ENCODE data around the gene MAML2. TPM values are rescaled to one million over a fixed set of nuclear protein-coding genes. Genes with fewer than 3 reads are reported as not detected.

Gene MAML2
- total RNA-seq, 2 experiments from 2014 or later = 14.7 to 15.5 TPM

GRCh38 chr11:96221244-96222070 lies 121.5 kb downstream of the MAML2 start:
- Mint-ChIP-seq H3K4me1 (ENCODE audit: low read depth) (peaks cover 66% of the 10 kb centered on the region), H3K9me3 (ENCODE audit: insufficient read depth) (no peaks in the 10 kb centered on the region), H3K27ac (no peak overlapping the region), H3K27me3 (ENCODE audit: low read depth) (no peaks in the 10 kb centered on the region), H3K4me3 (no peak overlapping the region), H3K36me3 (ENCODE audit: low read depth) (peaks cover 13% of the 10 kb centered on the region)
- ChIA-PET POLR2A (no interaction called here), CTCF (interaction anchor here (0.8 to 2.3 kb wide), 5 partner anchors 14 to 167 kb away, joined by 3 to 13 read pairs (median 3); partner anchors contain the start of gene MAML2)
- DNase-seq (no peak), ATAC-seq (peak; percentile 63)

- Mint-ChIP-seq H3K4me3 (no peak overlapping the region), H3K4me1 (ENCODE audit: low read depth) (peaks cover 77% of the 10 kb centered on the region), H3K27me3 (ENCODE audit: low read depth) (no peaks in the 10 kb centered on the region), H3K9me3 (ENCODE audit: insufficient read depth) (no peaks in the 10 kb centered on the region), H3K36me3 (ENCODE audit: low read depth) (peaks cover 16% of the 10 kb centered on the region), H3K27ac (peak overlapping the region; percentile 66)
- POLR2A ChIA-PET = no interaction called here
- ATAC-seq (no peak), DNase-seq (no peak)
- CTCF ChIA-PET = interaction anchor here (2.3 kb wide), 1 partner anchor 123 kb away, joined by 13 read pairs; the partner anchor contains the start of gene MAML2
Observed at GRCh38 chr11:96219981-96220623, 122.9 kb downstream of the MAML2 start.

GRCh38 chr11:96218901-96219300 lies 124.1 kb downstream of the MAML2 start:
- Mint-ChIP-seq H3K27ac (no peak overlapping the region), H3K4me3 (no peak overlapping the region), H3K36me3 (ENCODE audit: low read depth) (peaks cover 16% of the 10 kb centered on the region), H3K27me3 (ENCODE audit: low read depth) (no peaks in the 10 kb centered on the region), H3K9me3 (ENCODE audit: insufficient read depth) (no peaks in the 10 kb centered on the region), H3K4me1 (ENCODE audit: low read depth) (peaks cover 79% of the 10 kb centered on the region)
- DNase-seq = no peak
- ChIA-PET CTCF (interaction anchor here (1.2 kb wide), 1 partner anchor 124 kb away, joined by 6 read pairs; the partner anchor contains the start of gene MAML2), POLR2A (no interaction called here)
- ATAC-seq = no peak

- no peak overlapping the region for H3K4me3 Mint-ChIP-seq
- ChIA-PET CTCF (interaction anchor here (4.8 kb wide), 1 partner anchor 125 kb away, joined by 50 read pairs; the partner anchor contains the start of gene MAML2), POLR2A (no interaction called here)
- H3K27ac Mint-ChIP-seq = no peak overlapping the region
- H3K36me3 Mint-ChIP-seq (ENCODE audit: low read depth) = peaks cover 16% of the 10 kb centered on the region
- H3K27me3 Mint-ChIP-seq (ENCODE audit: low read depth) = no peaks in the 10 kb centered on the region
- peaks cover 80% of the 10 kb centered on the region for H3K4me1 Mint-ChIP-seq (ENCODE audit: low read depth)
- DNase-seq (no peak), ATAC-seq (no peak)
- H3K9me3 Mint-ChIP-seq (ENCODE audit: insufficient read depth) = no peaks in the 10 kb centered on the region
Observed at GRCh38 chr11:96218006-96218405, 125.0 kb downstream of the MAML2 start.

- Mint-ChIP-seq H3K4me3 (no peak overlapping the region), H3K27ac (peak overlapping the region; percentile 94), H3K36me3 (ENCODE audit: low read depth) (peaks cover 16% of the 10 kb centered on the region), H3K27me3 (ENCODE audit: low read depth) (no peaks in the 10 kb centered on the region), H3K4me1 (ENCODE audit: low read depth) (peaks cover 84% of the 10 kb centered on the region), H3K9me3 (ENCODE audit: insufficient read depth) (no peaks in the 10 kb centered on the region)
- DNase-seq = no peak
- CTCF ChIA-PET = interaction anchor here (0.8 to 4.8 kb wide), 2 partner anchors 13 to 125 kb away, joined by 3 to 50 read pairs; partner anchors contain the start of gene MAML2
- POLR2A ChIA-PET = interaction anchor here (1.0 kb wide), 1 partner anchor 19 kb away, joined by 4 read pairs; no protein-coding TSS in a partner anchor
- no peak for ATAC-seq
Observed at GRCh38 chr11:96217206-96217605, 125.8 kb downstream of the MAML2 start.

GRCh38 chr11:96215826-96216225 lies 127.2 kb downstream of the MAML2 start:
- ATAC-seq (peak; percentile 35), DNase-seq (no peak)
- CTCF ChIA-PET = interaction anchor here (0.8 to 4.8 kb wide), 9 partner anchors 10 to 127 kb away, joined by 3 to 50 read pairs (median 4); partner anchors contain the start of gene MAML2
- H3K27ac Mint-ChIP-seq = peak overlapping the region; percentile 94
- H3K9me3 Mint-ChIP-seq (ENCODE audit: insufficient read depth) = no peaks in the 10 kb centered on the region
- H3K4me1 Mint-ChIP-seq (ENCODE audit: low read depth) = peaks cover 82% of the 10 kb centered on the region
- H3K27me3 Mint-ChIP-seq (ENCODE audit: low read depth) = no peaks in the 10 kb centered on the region
- peaks cover 21% of the 10 kb centered on the region for H3K36me3 Mint-ChIP-seq (ENCODE audit: low read depth)
- POLR2A ChIA-PET = interaction anchor here (0.9 to 1.6 kb wide), 4 partner anchors 11 to 126 kb away, joined by 3 to 4 read pairs (median 4); no protein-coding TSS in a partner anchor
- peak overlapping the region; percentile 51 for H3K4me3 Mint-ChIP-seq

- Mint-ChIP-seq H3K9me3 (ENCODE audit: insufficient read depth) (no peaks in the 10 kb centered on the region), H3K27ac (peak overlapping the region; percentile 94), H3K27me3 (ENCODE audit: low read depth) (no peaks in the 10 kb centered on the region), H3K4me1 (ENCODE audit: low read depth) (peaks cover 78% of the 10 kb centered on the region), H3K36me3 (ENCODE audit: low read depth) (peaks cover 19% of the 10 kb centered on the region), H3K4me3 (peak overlapping the region; percentile 51)
- POLR2A ChIA-PET = interaction anchor here (0.6 to 1.6 kb wide), 10 partner anchors 10 to 174 kb away, joined by 3 to 7 read pairs (median 4); partner anchors contain the start of genes CCDC82 and JRKL
- DNase-seq (peak; percentile 67), ATAC-seq (peak; percentile 81)
- CTCF ChIA-PET = interaction anchor here (0.8 to 4.8 kb wide), 10 partner anchors 10 to 127 kb away, joined by 3 to 50 read pairs (median 4); partner anchors contain the start of gene MAML2
Observed at GRCh38 chr11:96215110-96215782, 127.7 kb downstream of the MAML2 start.

- ChIA-PET CTCF (interaction anchor here (0.9 to 4.8 kb wide), 10 partner anchors 9 to 128 kb away, joined by 3 to 50 read pairs (median 4); partner anchors contain the start of gene MAML2), POLR2A (interaction anchor here (0.6 to 1.6 kb wide), 8 partner anchors 10 to 175 kb away, joined by 3 to 7 read pairs (median 4); partner anchors contain the start of genes CCDC82 and JRKL)
- Mint-ChIP-seq H3K27me3 (ENCODE audit: low read depth) (no peaks in the 10 kb centered on the region), H3K9me3 (ENCODE audit: insufficient read depth) (no peaks in the 10 kb centered on the region), H3K27ac (peak overlapping the region; percentile 94), H3K36me3 (ENCODE audit: low read depth) (peaks cover 18% of the 10 kb centered on the region), H3K4me3 (peak overlapping the region; percentile 51), H3K4me1 (ENCODE audit: low read depth) (peaks cover 73% of the 10 kb centered on the region)
- ATAC-seq (no peak), DNase-seq (no peak)
Observed at GRCh38 chr11:96214777-96215109, 128.3 kb downstream of the MAML2 start.

GRCh38 chr11:96213500-96213899 lies 129.5 kb downstream of the MAML2 start:
- peaks cover 73% of the 10 kb centered on the region for H3K4me1 Mint-ChIP-seq (ENCODE audit: low read depth)
- no peak overlapping the region for H3K27ac Mint-ChIP-seq

GRCh38 chr11:96211436-96211835 lies 131.6 kb downstream of the MAML2 start:
- peak overlapping the region; percentile 61 for H3K27ac Mint-ChIP-seq
- DNase-seq (no peak), ATAC-seq (no peak)
- ChIA-PET POLR2A (no interaction called here), CTCF (interaction anchor here (1.0 to 1.1 kb wide), 2 partner anchors 130 to 132 kb away, joined by 3 read pairs; partner anchors contain the start of gene MAML2)
- H3K36me3 Mint-ChIP-seq (ENCODE audit: low read depth) = peaks cover 16% of the 10 kb centered on the region
- H3K4me1 Mint-ChIP-seq (ENCODE audit: low read depth) = peaks cover 76% of the 10 kb centered on the region
- no peak overlapping the region for H3K4me3 Mint-ChIP-seq
- no peaks in the 10 kb centered on the region for H3K9me3 Mint-ChIP-seq (ENCODE audit: insufficient read depth)
- H3K27me3 Mint-ChIP-seq (ENCODE audit: low read depth) = no peaks in the 10 kb centered on the region

More at GRCh38 chr11:96213500-96213899, 129.5 kb downstream of the MAML2 start:
- ChIA-PET CTCF (interaction anchor here (1.1 to 4.8 kb wide), 4 partner anchors 8 to 129 kb away, joined by 3 to 50 read pairs (median 9); partner anchors contain the start of gene MAML2), POLR2A (interaction anchor here (0.7 kb wide), 1 partner anchor 35 kb away, joined by 3 read pairs; no protein-coding TSS in a partner anchor)
- no peaks in the 10 kb centered on the region for H3K9me3 Mint-ChIP-seq (ENCODE audit: insufficient read depth)
- ATAC-seq (no peak), DNase-seq (no peak)
- H3K4me3 Mint-ChIP-seq = no peak overlapping the region
- H3K36me3 Mint-ChIP-seq (ENCODE audit: low read depth) = peaks cover 19% of the 10 kb centered on the region
- H3K27me3 Mint-ChIP-seq (ENCODE audit: low read depth) = no peaks in the 10 kb centered on the region

All from activated CD8-positive, alpha-beta T cell treated with anti-CD3 and anti-CD28 coated beads, Interleukin-2, amount 10 ng/mL, durations not matched to agents 7 days and 5 days (primary cell).